Fibroblast of lung (primary cell): ENCODE results near the gene PRSS1. TPM values are rescaled to one million over a fixed set of nuclear protein-coding genes. Genes with fewer than 3 reads are reported as not detected.

ENCODE experiments used
- DNase-seq, 2 donors: peaks; one replicate each; pipeline versions ENCODE4 v3.0.0 to v3.0.0-alpha.2; 2010; ENCODE audit warnings: low read depth in 2 of 2
- H2AFZ ChIP-seq: 2 replicates; pipeline ENCODE4 v1.5.1; 2012; ENCODE audit warnings: low read length, control low read depth, inconsistent platforms
- H3K27ac ChIP-seq: 2 replicates; pipeline ENCODE4 v1.5.1; 2011; ENCODE audit warnings: low read length, control low read depth; ENCODE audit not compliant: insufficient read depth
- H3K27me3 ChIP-seq: 2 replicates; pipeline ENCODE4 v1.5.1; 2011; ENCODE audit warnings: mild to moderate bottlenecking, low read length; ENCODE audit not compliant: control insufficient read depth, insufficient read depth
- H3K36me3 ChIP-seq: 2 replicates; pipeline ENCODE4 v1.5.1; 2011; ENCODE audit warnings: low read length; ENCODE audit not compliant: control insufficient read depth, insufficient read depth
- H3K4me1 ChIP-seq: 2 replicates; pipeline ENCODE4 v1.5.1; 2011; ENCODE audit warnings: low read length; ENCODE audit not compliant: control insufficient read depth, insufficient read depth; ENCODE audit errors: extremely low read depth
- H3K4me2 ChIP-seq: 2 replicates; pipeline ENCODE4 v1.5.1; 2011; ENCODE audit warnings: low read length, control low read depth; ENCODE audit not compliant: insufficient read depth; ENCODE audit errors: extremely low read depth
- H3K4me3 ChIP-seq, 4 experiments: fragments of 200-600 bp in 1 of 4; sonication (generic) in 1 of 4; replicated peaks in 1 of 4; 2 replicates each; pipeline ENCODE4 v1.5.1; 2011 to 2016; ENCODE audit warnings: low read length in 4 of 4, low read depth in 3 of 4, mild to moderate bottlenecking in 3 of 4, control low read depth in 2 of 4, inconsistent platforms in 1 of 4, mixed read lengths in 1 of 4; ENCODE audit not compliant: insufficient read depth in 1 of 4; ENCODE audit errors: control extremely low read depth in 1 of 4
- H3K79me2 ChIP-seq: 2 replicates; pipeline ENCODE4 v1.5.1; 2012; ENCODE audit warnings: mild to moderate bottlenecking, low read length, inconsistent platforms; ENCODE audit not compliant: control insufficient read depth, insufficient read depth
- H3K9ac ChIP-seq: 2 replicates; pipeline ENCODE4 v1.5.1; 2011; ENCODE audit warnings: mild to moderate bottlenecking, low read length, control low read depth; ENCODE audit not compliant: insufficient read depth
- H3K9me3 ChIP-seq: 2 replicates; pipeline ENCODE4 v1.5.1; 2012; ENCODE audit warnings: low read depth, low read length; ENCODE audit not compliant: control insufficient read depth, insufficient read depth
- H4K20me1 ChIP-seq: 2 replicates; pipeline ENCODE4 v1.5.1; 2011; ENCODE audit warnings: low read length; ENCODE audit not compliant: control insufficient read depth, insufficient read depth; ENCODE audit errors: extremely low read depth
- CTCF ChIP-seq, 2 donors: IDR thresholded peaks in 1 of 2; conservative IDR thresholded peaks in 1 of 2; 1 replicate in 1 of 2; 2 replicates in 1 of 2; pipeline ENCODE4 v1.5.1; 2011 to 2012; ENCODE audit warnings: low read length in 2 of 2, control low read depth in 1 of 2, inconsistent platforms in 1 of 2, low read depth in 1 of 2, mild to moderate bottlenecking in 1 of 2
- EZH2 ChIP-seq: IDR thresholded peaks from 2 replicates; pipeline ENCODE4 v1.5.1; 2012; ENCODE audit warnings: low read length, control low read depth, mild to moderate bottlenecking; ENCODE audit errors: missing control alignments
- polyA plus RNA-seq, 2 donors: library from polyadenylated mRNA; depleted of rRNA in 1 of 2; stranded (reverse) in 1 of 2; unstranded in 1 of 2; fragments of >200 nt; gene quantifications; 2 replicates each; pipeline ENCODE4 v1.2.1, GENCODE V29; 2011 to 2012; ENCODE audit warnings: missing spikeins in 1 of 2
- total RNA-seq: library from RNA; depleted of rRNA; stranded (reverse); fragments of >200 nt; gene quantifications from 2 replicates; pipeline ENCODE4 v1.2.1, GENCODE V29; 2014

PRSS1 gene
- total and polyA plus RNA-seq, 2 donors (not counting 1 experiment from before 2014, with no cell fraction given), result not detected

DNA sequence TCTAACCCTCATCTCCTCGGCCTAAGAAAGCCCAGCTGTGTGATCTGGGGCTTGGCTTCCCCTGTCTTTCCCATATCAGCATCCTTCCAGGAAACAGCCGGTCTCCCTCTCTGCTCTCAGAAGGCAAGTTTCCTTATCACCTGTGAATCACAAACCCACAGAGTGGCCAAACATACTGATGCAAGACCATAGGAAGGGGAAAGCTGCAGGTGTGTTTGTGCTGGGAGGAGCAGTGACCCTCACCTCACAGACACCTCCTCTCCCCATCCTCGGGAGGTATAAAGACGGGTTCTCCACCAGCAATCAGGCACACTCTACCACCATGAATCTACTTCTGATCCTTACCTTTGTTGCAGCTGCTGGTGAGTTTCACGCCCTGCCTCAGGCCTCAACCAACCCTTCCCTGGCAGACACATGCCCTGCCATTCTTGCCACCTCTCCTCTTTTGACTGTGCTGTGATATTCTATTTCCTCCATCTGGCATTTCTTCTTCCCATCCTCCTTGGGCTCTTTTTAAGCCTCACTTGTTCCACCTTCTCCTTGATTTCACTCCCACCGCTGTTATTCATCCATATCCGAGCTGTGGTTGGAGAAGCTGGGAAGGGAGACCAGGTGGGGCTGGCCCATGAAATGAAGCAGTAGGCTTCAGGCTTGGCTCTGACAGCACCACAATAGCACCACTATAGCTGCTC lies 21.5 kb downstream of the PRSS1 start, which contains the start of gene PRSS2:
PRSS2 (plus strand) TSS at position 310 of the 692 bp plus-strand sequence; CDS start at position 323, 13 bp downstream.
- no peaks in the 10 kb centered on the region for H3K79me2 ChIP-seq
- TF ChIP-seq EZH2, result no peak
- no peak within 1 kb of the TSS for H3K4me3 ChIP-seq
- H3K9ac ChIP-seq, result no peak within 1 kb of the TSS
- H3K36me3 ChIP-seq, result no peaks in the 10 kb centered on the region
- H3K4me2 ChIP-seq, result no peak within 1 kb of the TSS
- no peak for DNase-seq
- H3K9me3 ChIP-seq, result no peaks in the 10 kb centered on the region
- H3K27ac ChIP-seq, result no peak within 1 kb of the TSS
- H3K4me1 ChIP-seq, result no peaks in the 10 kb centered on the region
- no peak within 1 kb of the TSS for H2AFZ ChIP-seq
- H3K27me3 ChIP-seq, result no peaks in the 10 kb centered on the region
- H4K20me1 ChIP-seq, result no peaks in the 10 kb centered on the region

DNA sequence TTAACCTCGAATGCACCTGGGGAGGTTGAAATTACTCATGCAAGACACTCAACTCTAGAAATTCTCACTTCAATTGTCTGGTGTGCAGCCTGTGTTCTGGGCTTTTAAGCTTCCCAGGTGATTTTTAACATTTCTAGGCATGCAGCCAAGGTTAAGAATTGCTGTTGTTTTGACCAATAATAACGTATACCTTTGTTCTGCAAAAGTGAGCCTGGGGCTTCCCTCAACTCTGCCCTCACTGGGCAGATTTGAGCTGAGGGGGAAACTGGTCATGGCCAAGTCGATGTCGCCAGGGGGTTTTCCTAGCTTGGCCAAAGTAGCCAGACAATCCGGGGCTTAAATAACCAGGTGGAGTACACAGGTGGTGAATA lies 22.1 kb downstream of the PRSS1 start:
- no peak overlapping the region for H3K9ac ChIP-seq
- no peak overlapping the region for H2AFZ ChIP-seq
- H3K4me2 ChIP-seq, result no peak overlapping the region
- no peaks in the 10 kb centered on the region for H3K4me1 ChIP-seq
- DNase-seq, result no peak
- H4K20me1 ChIP-seq, result no peaks in the 10 kb centered on the region
- no peak overlapping the region for H3K4me3 ChIP-seq
- no peaks in the 10 kb centered on the region for H3K27me3 ChIP-seq
- no peaks in the 10 kb centered on the region for H3K9me3 ChIP-seq
- H3K27ac ChIP-seq, result no peak overlapping the region
- no peaks in the 10 kb centered on the region for H3K79me2 ChIP-seq
- no peaks in the 10 kb centered on the region for H3K36me3 ChIP-seq
- TF ChIP-seq EZH2 (no peak), CTCF (conservative IDR thresholded peaks at IDR 0.05 in 1 of 2, IDR thresholded peaks at IDR 0.05 in 1 of 2; ENCODE audit: low read depth in 1 of 2, low read length in 2 of 2) (no peak)

GRCh38 chr7:142772051-142772450 lies 22.8 kb downstream of the PRSS1 start:
- no peak overlapping the region for H3K27ac ChIP-seq
- TF ChIP-seq CTCF (conservative IDR thresholded peaks at IDR 0.05 in 1 of 2, IDR thresholded peaks at IDR 0.05 in 1 of 2; ENCODE audit: low read depth in 1 of 2, low read length in 2 of 2), result no peak
- no peak for TF ChIP-seq EZH2
- no peaks in the 10 kb centered on the region for H3K4me1 ChIP-seq

More at GRCh38 chr7:142772051-142772450, 22.8 kb downstream of the PRSS1 start:
- no peaks in the 10 kb centered on the region for H3K27me3 ChIP-seq
- H3K36me3 ChIP-seq, result no peaks in the 10 kb centered on the region
- no peak overlapping the region for H3K4me3 ChIP-seq
- no peaks in the 10 kb centered on the region for H4K20me1 ChIP-seq
- no peak overlapping the region for H3K9ac ChIP-seq
- no peaks in the 10 kb centered on the region for H3K79me2 ChIP-seq
- H3K4me2 ChIP-seq, result no peak overlapping the region
- no peak overlapping the region for H2AFZ ChIP-seq
- DNase-seq, result no peak
- H3K9me3 ChIP-seq, result no peaks in the 10 kb centered on the region
